Measurements from ENCODE around the gene SPATA13. TPM values are rescaled to one million over a fixed set of nuclear protein-coding genes. Genes with fewer than 3 reads are reported as not detected.

Gene SPATA13
- total and polyA plus RNA-seq, 10 of the 15 experiments (the other 5 are each of a cell fraction or from before 2014, with no cell fraction given) = 2.4 to 11.1 (median 10.2) TPM

- no peak for TF ChIP-seq E2F8 (IDR thresholded peaks at IDR 0.05; ENCODE audit: low read depth, partially characterized antibody)
- no peak for TF ChIP-seq NR2F1 (conservative IDR thresholded peaks at IDR 0.05)
Measured at GRCh38 chr13:24232037-24232436, 71.5 kb downstream of the SPATA13 start (continued).

- ATAC-seq (no peak), FAIRE-seq (no peak), DNase-seq (ENCODE audit: low read depth, low spot score) (no peak)
- no peak overlapping the region for H3K9ac ChIP-seq (ENCODE audit: control insufficient read depth, insufficient read depth, low read length)
- no peaks in the 10 kb centered on the region for H3K36me3 ChIP-seq (ENCODE audit: control insufficient read depth in 2 of 2, insufficient read depth in 2 of 2, low read length in 1 of 2)
- ChIA-PET POLR2A (interaction anchor here (3.8 kb wide), 1 partner anchor 42 kb away, joined by 15 read pairs; no protein-coding TSS in a partner anchor), SMC1A (ENCODE audit: uncharacterized antibody, unreplicated experiment) (interaction anchor here (0.6 to 3.9 kb wide), 4 partner anchors 13 to 41 kb away, joined by 3 to 25 read pairs (median 8); no protein-coding TSS in a partner anchor), RAD21 (ENCODE audit: unreplicated experiment) (interaction anchor here (1.4 to 5.7 kb wide), 2 partner anchors 17 to 39 kb away, joined by 4 to 80 read pairs; no protein-coding TSS in a partner anchor), CTCF (interaction anchor here (1.2 to 2.4 kb wide), 4 partner anchors 9 to 179 kb away, joined by 3 to 9 read pairs (median 4); no protein-coding TSS in a partner anchor)
- H3K27ac ChIP-seq (ENCODE audit: control insufficient read depth, insufficient read depth) = no peak overlapping the region
- no peaks in the 10 kb centered on the region for H3K9me3 ChIP-seq (replicated peaks; ENCODE audit: control insufficient read depth, insufficient read depth, low read length)
- H3K79me2 ChIP-seq (ENCODE audit: control insufficient read depth, insufficient read depth, low read length) = no peaks in the 10 kb centered on the region
- H2AFZ ChIP-seq (ENCODE audit: control insufficient read depth, low read depth, low read length) = no peak overlapping the region
- in situ Hi-C loops (cut with MboI) = loop anchor here (5.0 kb wide), 1 partner anchor 315 kb away; no protein-coding TSS in a partner anchor
- no peaks in the 10 kb centered on the region for H4K20me1 ChIP-seq (ENCODE audit: control insufficient read depth, insufficient read depth)
- intact Hi-C loops (cut with micrococcal nuclease; ENCODE audit: unreplicated experiment) = no loop called here
- peaks cover 4% of the 10 kb centered on the region; the same call in 1 of the 2 replicates for H3K4me1 ChIP-seq (ENCODE audit: control insufficient read depth, insufficient read depth, low read length)
- no peak for TF ChIP-seq RBBP5 (conservative IDR thresholded peaks at IDR 0.05)
- TF ChIP-seq ZNF274 (IDR thresholded peaks at IDR 0.05; ENCODE audit: insufficient read depth, insufficient read length) = no peak
- TF ChIP-seq LARP7 (IDR thresholded peaks at IDR 0.05) = no peak
- no peak for TF ChIP-seq EED (IDR thresholded peaks at IDR 0.05; ENCODE audit: low read depth)
- no peak for TF ChIP-seq RAD21 (IDR thresholded peaks at IDR 0.05; ENCODE audit: insufficient read depth, low read depth, low read length)
- no peak for TF ChIP-seq TAF1 (IDR thresholded peaks at IDR 0.05; ENCODE audit: borderline replicate concordance, low read depth, low read length)
- H3K4me3 ChIP-seq = no peak overlapping the region
- H3K4me2 ChIP-seq (ENCODE audit: control insufficient read depth, insufficient read depth) = no peak overlapping the region
- WGBS (ENCODE audit: insufficient coverage, insufficient replicate concordance, low lambda C conversion rate, missing lambda C conversion rate) = 65% methylated on average over 3 of the region's 3 CpGs
- H3K27me3 ChIP-seq (replicated peaks in 1 of 2; ENCODE audit: control insufficient read depth in 2 of 2, insufficient read depth in 2 of 2, low read length in 1 of 2) = no peaks in the 10 kb centered on the region
- BruUV-seq (replicated peaks) = no TSS peak
Measured at GRCh38 chr13:24232474-24232873, 72.0 kb downstream of the SPATA13 start.

All from GM12878 (cell line).